Islet precursor cell (in vitro differentiated cells): Measurements from ENCODE around the gene GDF15.
A peak's percentile ranks its signal among the peaks of the same experiment; 100 is the strongest.

ENCODE experiments used
- DNase-seq: peaks from one replicate; pipeline ENCODE4 v3.0.0-alpha.2; 2018

The GDF15 gene

GRCh38 chr19:18364826-18365528, 21.0 kb upstream of the GDF15 start:
- DNase-seq = peak; percentile 89

GRCh38 chr19:18366021-18366435, 19.9 kb upstream of the GDF15 start:
- DNase-seq = no peak

GRCh38 chr19:18368504-18369222, 17.3 kb upstream of the GDF15 start:
- peak; percentile 89 for DNase-seq

- DNase-seq = no peak
These were observed 12.5 kb upstream of the GDF15 start for GRCh38 chr19:18373407-18373891.

GRCh38 chr19:18373892-18374629, 11.9 kb upstream of the GDF15 start:
- peak; percentile 99 for DNase-seq

- DNase-seq = no peak
These were observed 8.9 kb upstream of the GDF15 start for GRCh38 chr19:18377026-18377425.

DNA sequence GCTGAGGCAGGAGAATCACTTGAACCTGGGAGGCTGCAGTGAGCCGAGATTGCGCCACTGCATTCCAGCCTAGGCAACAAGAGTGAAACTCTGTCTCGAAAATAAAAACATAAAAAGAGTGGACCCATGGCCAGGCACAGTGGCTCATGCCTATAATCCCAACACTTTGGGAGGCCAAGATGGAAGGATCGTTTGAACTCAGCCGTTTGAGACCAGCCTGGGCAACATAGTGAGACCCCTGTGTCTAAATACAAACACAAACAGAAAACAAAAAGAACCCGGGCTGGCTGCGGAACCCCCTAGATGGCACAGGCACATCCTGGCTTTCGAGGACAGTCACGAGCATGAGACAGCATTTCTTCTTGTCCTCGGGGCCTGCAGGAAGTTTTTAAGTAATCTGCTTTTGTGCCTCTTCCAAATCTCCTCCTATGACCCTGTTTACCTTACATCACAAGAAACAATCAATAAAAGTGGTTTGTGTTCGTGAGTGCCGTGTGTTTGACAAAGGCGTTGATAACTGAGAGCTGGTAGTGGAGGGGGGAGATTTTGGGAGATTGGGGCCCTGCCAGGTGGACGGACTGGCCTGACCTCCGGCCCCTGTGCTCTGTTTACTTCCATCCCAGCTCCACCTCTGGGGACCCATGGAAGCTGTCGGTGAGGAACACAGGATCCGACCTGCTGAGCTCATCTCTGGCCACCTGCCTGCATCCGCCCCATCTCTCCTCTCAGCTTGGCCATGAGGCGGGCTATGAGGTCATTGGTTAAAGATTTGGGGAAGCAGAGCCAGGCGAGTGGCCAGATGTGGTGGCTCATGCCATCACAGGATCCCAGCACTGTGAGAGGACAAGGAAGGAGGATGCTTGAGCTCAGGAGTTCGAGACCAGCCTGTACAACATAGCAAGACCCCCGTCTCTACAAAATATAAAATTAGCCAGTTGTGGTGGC, 5.9 kb upstream of the GDF15 start:
- peak; percentile 84 for DNase-seq

- DNase-seq = no peak
These were observed 5.1 kb upstream of the GDF15 start for GRCh38 chr19:18380843-18381242.

- DNase-seq = peak; percentile 51
These were observed 2.3 kb upstream of the GDF15 start for GRCh38 chr19:18383622-18384021.

- DNase-seq = no peak
These were observed 1.2 kb upstream of the GDF15 start for GRCh38 chr19:18384775-18385174.

DNA sequence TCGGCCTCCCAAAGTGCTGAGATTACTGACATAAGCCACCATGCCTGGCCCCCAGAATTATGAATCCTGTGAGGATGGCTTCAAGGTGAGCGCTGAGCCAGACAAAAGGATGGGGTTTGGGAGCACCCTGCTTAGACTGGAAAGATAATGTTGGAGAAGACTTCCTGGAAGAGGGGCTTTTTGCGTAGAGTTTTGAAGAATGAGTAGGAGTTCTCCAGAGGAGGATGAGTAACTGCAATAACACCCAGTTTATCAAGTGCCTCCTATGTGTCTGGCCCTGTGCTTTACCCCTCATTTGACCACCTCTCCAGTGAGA, 641 bp upstream of the GDF15 start:
- DNase-seq = no peak

DNA sequence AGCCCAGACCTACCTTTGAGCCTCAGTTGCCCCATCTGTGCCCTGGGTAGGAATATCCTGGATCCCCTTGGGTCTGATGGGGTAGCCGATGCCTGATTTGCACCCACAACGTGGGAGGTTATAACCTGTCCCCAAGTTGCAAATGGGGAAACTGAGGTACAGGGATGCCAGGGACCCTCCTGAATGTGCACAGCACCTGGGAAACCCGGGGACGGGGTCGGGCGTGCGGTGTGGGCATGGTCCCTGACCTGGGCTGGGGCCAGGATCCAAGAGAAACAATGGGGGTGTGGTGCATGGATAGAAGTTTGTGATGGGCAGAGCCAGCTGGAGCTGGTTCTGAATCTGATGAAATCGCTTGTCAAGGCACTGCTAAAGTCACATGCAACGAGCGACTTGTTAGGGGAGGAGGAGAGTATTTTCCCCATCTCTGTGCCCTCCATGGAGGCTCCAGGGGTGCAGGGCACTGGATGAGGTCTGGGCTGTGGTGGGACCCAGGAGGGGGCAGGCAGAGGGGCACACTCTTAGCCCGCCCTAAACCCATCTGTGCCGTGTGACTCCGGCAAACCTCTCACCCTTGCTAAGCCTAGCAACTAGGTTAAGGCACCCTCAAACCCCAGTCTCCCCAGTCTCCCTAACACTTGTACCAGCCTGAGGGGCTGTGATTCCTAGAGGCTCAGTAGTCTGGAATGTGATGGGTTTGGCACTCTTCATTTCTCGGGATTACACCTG, 749 bp downstream of the GDF15 start:
- DNase-seq = no peak

DNA sequence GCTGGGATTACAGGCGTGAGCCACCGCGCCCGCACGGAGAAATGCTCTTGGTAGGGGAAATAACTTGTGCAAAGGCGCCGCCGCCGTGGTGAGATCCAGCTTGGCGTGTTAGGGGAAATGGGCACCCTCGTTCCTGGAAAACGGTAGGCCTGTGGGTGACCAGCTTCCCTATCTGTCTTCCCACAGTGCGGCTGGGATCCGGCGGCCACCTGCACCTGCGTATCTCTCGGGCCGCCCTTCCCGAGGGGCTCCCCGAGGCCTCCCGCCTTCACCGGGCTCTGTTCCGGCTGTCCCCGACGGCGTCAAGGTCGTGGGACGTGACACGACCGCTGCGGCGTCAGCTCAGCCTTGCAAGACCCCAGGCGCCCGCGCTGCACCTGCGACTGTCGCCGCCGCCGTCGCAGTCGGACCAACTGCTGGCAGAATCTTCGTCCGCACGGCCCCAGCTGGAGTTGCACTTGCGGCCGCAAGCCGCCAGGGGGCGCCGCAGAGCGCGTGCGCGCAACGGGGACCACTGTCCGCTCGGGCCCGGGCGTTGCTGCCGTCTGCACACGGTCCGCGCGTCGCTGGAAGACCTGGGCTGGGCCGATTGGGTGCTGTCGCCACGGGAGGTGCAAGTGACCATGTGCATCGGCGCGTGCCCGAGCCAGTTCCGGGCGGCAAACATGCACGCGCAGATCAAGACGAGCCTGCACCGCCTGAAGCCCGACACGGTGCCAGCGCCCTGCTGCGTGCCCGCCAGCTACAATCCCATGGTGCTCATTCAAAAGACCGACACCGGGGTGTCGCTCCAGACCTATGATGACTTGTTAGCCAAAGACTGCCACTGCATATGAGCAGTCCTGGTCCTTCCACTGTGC, 2.4 kb downstream of the GDF15 start:
- DNase-seq = peak; percentile 91

DNA sequence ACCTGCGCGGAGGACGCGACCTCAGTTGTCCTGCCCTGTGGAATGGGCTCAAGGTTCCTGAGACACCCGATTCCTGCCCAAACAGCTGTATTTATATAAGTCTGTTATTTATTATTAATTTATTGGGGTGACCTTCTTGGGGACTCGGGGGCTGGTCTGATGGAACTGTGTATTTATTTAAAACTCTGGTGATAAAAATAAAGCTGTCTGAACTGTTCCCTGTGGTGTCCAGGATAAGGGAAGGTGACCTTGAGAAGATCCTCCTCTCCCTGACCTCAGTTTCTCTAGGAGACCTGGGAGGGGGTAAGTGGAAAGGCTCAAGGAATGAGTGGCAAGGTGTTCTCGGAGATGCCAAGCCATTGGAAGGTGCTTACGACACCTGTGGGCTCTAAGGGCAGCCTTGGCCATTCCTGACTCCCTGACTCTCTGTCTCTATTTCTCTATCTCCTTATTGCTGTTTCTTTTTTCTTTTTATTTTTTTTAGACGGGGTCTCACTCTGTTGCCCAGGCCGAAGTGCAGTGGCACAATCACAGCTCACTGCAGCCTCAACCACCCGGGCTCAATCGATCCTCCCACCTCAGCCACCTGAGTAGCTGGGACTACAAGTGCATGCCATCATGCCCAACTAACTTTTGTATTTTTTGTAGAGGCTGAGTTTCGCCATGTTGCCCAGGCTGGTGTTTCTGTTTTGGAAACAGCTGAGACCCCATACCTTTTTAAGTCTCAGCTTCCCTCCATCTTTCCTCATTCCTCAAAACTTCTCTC, 3.2 kb downstream of the GDF15 start:
- no peak for DNase-seq

DNA sequence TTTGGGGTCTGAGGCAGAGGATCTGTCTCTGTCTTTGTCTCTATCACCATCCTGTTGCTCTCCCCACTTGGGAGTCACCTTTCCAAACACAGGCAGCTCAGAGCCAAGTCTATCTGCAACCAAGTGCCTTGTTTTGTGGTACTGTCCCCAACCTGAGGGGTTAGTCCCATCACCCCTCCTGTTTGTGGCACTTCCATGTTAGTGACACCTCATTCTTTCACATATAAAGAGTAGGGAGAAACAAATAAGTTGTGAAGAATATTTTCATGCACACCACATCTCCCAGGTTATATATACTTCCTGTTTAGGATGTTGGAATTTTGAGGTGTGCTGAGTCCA, 3.7 kb downstream of the GDF15 start:
- DNase-seq = no peak

DNA sequence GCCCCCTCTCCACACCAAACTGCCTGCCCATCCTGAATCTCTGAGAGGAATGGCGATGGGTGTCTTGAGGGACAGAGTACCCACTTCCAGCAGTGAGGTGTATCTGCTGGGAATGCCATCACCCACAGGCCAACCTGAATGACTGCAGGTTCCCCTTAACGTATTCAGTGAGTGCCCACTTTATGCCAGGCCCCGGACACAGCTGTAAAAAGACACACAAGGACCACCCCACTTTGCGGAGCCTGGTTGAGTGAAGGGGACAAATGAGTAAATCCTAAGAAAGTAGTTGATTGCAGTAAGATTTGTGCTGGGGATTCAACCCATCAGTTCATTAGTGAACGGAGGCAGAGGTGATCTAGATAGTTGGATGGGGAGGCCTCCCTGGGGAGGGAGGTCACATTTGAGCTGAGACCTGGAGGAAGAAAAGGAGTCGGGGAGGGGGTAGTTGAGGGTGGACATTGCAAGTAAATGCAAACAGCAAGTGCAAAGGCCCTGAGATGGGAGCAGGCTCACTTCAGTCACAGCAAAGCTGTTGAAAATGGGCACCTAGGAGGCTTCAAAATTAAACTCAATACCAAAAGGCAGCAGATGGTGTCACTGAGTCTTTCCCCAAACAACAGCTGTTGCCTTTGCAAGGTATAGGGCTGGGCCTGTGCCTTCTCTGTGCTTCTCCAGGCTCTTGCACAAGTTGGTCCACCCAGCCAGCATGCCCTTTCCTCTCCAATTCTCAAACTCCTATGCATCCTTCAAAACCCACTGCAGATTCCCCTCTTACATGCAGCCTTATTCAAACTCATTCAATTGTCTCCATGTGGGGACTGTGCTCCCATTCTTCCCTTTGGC, 4.3 kb downstream of the GDF15 start:
- no peak for DNase-seq

DNA sequence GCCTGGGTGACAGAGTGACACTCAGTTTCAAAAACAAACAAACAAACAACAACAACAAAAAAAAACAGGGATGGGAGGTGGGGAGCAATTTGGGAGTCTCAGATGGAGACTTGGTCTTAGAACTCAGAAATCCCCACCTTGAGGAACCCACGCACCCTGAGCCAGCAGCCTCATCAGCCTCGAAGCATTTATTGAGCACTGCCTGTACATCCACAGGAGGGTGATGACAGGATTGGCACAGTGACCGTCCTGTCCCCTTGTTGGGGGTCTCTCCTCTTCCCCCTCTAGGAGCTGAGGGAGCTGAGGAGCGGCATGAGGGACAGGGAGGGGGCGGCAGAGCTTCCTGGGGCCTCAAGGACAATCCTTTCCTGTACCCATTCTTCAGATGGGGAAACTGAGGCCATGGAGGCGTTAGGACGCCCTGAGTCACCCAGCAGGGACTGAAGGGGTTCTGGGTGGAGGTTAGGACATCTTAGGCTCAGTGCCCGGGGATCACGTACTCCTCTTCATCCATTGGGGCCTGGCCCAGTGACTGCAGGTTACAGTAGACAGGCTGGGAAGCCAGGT, 5.6 kb downstream of the GDF15 start:
- DNase-seq = no peak

DNA sequence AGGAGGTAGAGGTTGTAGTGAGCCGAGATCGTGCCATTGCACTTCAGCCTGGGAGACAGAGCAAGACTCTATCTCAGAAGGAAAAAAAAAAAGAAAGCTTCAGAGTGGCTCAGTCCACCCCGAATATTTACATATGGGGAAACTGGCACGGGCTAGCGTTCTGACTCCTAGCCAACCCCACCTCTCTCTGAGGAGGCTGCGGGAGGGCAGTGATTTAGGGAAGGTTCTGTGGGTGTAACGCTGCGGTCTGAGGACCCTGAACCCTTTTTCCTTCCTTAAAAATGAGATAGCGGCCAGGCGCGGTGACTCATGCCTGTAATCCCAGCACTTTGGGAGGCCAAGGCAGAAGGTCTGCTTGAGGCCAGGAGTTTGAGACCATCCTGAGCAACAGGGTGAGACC, 6.5 kb downstream of the GDF15 start:
- no peak for DNase-seq

- DNase-seq = no peak
These were observed 7.0 kb downstream of the GDF15 start for GRCh38 chr19:18392926-18393325.
